ENCODE results near the gene RAB22A.
"Not testable (repeated sequence)": the region's sequence is repeated elsewhere in the genome, so short reads cannot be mapped to it uniquely, and the experiment has no call there.

Gene RAB22A

GRCh38 chr20:58342104-58342945 is 32.8 kb downstream of the RAB22A start:
- DNase-seq (ENCODE audit: low read depth in 2 of 2): no peak

GRCh38 chr20:58344741-58345140 is 35.2 kb downstream of the RAB22A start:
- no peak for DNase-seq (ENCODE audit: low read depth in 2 of 2)

- DNase-seq (ENCODE audit: low read depth in 2 of 2): no peak
Measured at GRCh38 chr20:58349570-58349969, 40.1 kb downstream of the RAB22A start.

- peak in 1 of 2 donors; percentile 28 for DNase-seq (ENCODE audit: low read depth in 2 of 2)
Measured at GRCh38 chr20:58352468-58352867, 43.0 kb downstream of the RAB22A start.

GRCh38 chr20:58359441-58359840 is 49.9 kb downstream of the RAB22A start:
- DNase-seq (ENCODE audit: low read depth in 2 of 2): no peak

- DNase-seq (ENCODE audit: low read depth in 2 of 2): no peak
Measured at GRCh38 chr20:58360936-58361335, 51.4 kb downstream of the RAB22A start.

- no peak for DNase-seq (ENCODE audit: low read depth in 2 of 2)
Measured at GRCh38 chr20:58361481-58362205, 52.1 kb downstream of the RAB22A start.

GRCh38 chr20:58362206-58362516 is 52.6 kb downstream of the RAB22A start:
- DNase-seq (ENCODE audit: low read depth in 2 of 2): no peak

- no peak for DNase-seq (ENCODE audit: low read depth in 2 of 2)
Measured at GRCh38 chr20:58362970-58363369, 53.5 kb downstream of the RAB22A start.

- no peak for DNase-seq (ENCODE audit: low read depth in 2 of 2)
Measured at GRCh38 chr20:58366866-58367265, 57.4 kb downstream of the RAB22A start.

GRCh38 chr20:58372806-58373205 is 63.3 kb downstream of the RAB22A start:
- DNase-seq (ENCODE audit: low read depth in 2 of 2): no peak

- not testable (repeated sequence) for DNase-seq (ENCODE audit: low read depth in 2 of 2)
Measured at GRCh38 chr20:58373296-58373695, 63.8 kb downstream of the RAB22A start.

- DNase-seq (ENCODE audit: low read depth in 2 of 2): no peak
Measured at GRCh38 chr20:58374027-58374850, 64.7 kb downstream of the RAB22A start.

- no peak for DNase-seq (ENCODE audit: low read depth in 2 of 2)
Measured at GRCh38 chr20:58374906-58375758, 65.6 kb downstream of the RAB22A start.

- no peak for DNase-seq (ENCODE audit: low read depth in 2 of 2)
Measured at GRCh38 chr20:58375759-58376352, 66.3 kb downstream of the RAB22A start.

GRCh38 chr20:58377017-58377416 is 67.5 kb downstream of the RAB22A start:
- no peak for DNase-seq (ENCODE audit: low read depth in 2 of 2)

GRCh38 chr20:58377766-58378401 is 68.4 kb downstream of the RAB22A start:
- DNase-seq (ENCODE audit: low read depth in 2 of 2): no peak

- DNase-seq (ENCODE audit: low read depth in 2 of 2): no peak
Measured at GRCh38 chr20:58378704-58379103, 69.2 kb downstream of the RAB22A start.

- DNase-seq (ENCODE audit: low read depth in 2 of 2): no peak
Measured at GRCh38 chr20:58381627-58382026, 72.1 kb downstream of the RAB22A start.

- no peak for DNase-seq (ENCODE audit: low read depth in 2 of 2)
Measured at GRCh38 chr20:58382096-58382495, 72.6 kb downstream of the RAB22A start.

- no peak for DNase-seq (ENCODE audit: low read depth in 2 of 2)
Measured at GRCh38 chr20:58384821-58385220, 75.3 kb downstream of the RAB22A start.

Measured in stimulated activated CD4-positive, alpha-beta T cell treated with anti-CD3 and anti-CD28 coated beads, Interleukin-4, amount 100 ng/mL, for 48 hours (primary cell).